Panc1 (cell line): ENCODE results near the gene LARP4B. TPM values are rescaled to one million over a fixed set of nuclear protein-coding genes. Genes with fewer than 3 reads are reported as not detected.

Experiments
- ATAC-seq: fragments of 200-7000 bp; cut with Tn5 transposase; 2 replicates; pipeline ENCODE4 v1.9.1; 2020; ENCODE audit warnings: mild to moderate bottlenecking, moderate library complexity
- BruUV-seq: library from RNA; stranded (reverse); fragments of 400-500 nt; replicated peaks from 2 replicates; lab custom pipeline; 2021; lab: Mats Ljungman, UMichigan
- CTCF ChIA-PET: fragments of 300-600 bp; sonication (Branson Sonifier 250); formaldehyde crosslinking; loops from one replicate; lab custom pipeline; 2022; ENCODE audit warnings: antibody characterized with exemption; lab: Charles Lee
- POLR2A ChIA-PET: fragments of 300-600 bp; sonication (Branson Sonifier 250); formaldehyde crosslinking; loops from one replicate; lab custom pipeline; 2022; ENCODE audit warnings: antibody characterized with exemption; lab: Charles Lee
- DNase-seq: peaks from one replicate; pipeline ENCODE4 v3.0.0-alpha.2; 2010; ENCODE audit warnings: low read depth, low spot score
- H3K27ac ChIP-seq: 2 replicates; pipeline ENCODE4 v1.5.1; 2011; ENCODE audit warnings: mild to moderate bottlenecking, low read length, inconsistent platforms
- H3K27me3 ChIP-seq: fragments of 200-500 bp; sonication (Bioruptor generic); 2 replicates; pipeline ENCODE4 v1.6.0; 2014; ENCODE audit warnings: low read length, inconsistent platforms; ENCODE audit not compliant: control insufficient read depth, insufficient read depth
- H3K36me3 ChIP-seq: fragments of 200-500 bp; sonication (Bioruptor generic); 2 replicates; pipeline ENCODE4 v1.5.1; 2014; ENCODE audit warnings: inconsistent platforms, mild to moderate bottlenecking, low read length, moderate library complexity; ENCODE audit not compliant: control insufficient read depth, insufficient read depth
- H3K4me1 ChIP-seq: 2 replicates; pipeline ENCODE4 v1.5.1; 2011; ENCODE audit warnings: inconsistent platforms, mild to moderate bottlenecking, low read length, moderate library complexity; ENCODE audit not compliant: control insufficient read depth, insufficient read depth
- H3K4me3 ChIP-seq, 2 experiments: 2 replicates each; pipeline ENCODE4 v1.5.1; 2011 to 2012; ENCODE audit warnings: low read depth in 2 of 2, low read length in 2 of 2, mild to moderate bottlenecking in 2 of 2, inconsistent platforms in 1 of 2, moderate library complexity in 1 of 2
- H3K9me3 ChIP-seq: fragments of 200-500 bp; sonication (Bioruptor generic); 2 replicates; pipeline ENCODE4 v1.5.1; 2014; ENCODE audit warnings: low read depth, mild to moderate bottlenecking, inconsistent platforms, low read length, moderate library complexity; ENCODE audit not compliant: control insufficient read depth, insufficient read depth
- POLR2AphosphoS5 ChIP-seq: IDR thresholded peaks from 2 replicates; pipeline ENCODE4 v1.6.1; 2012; ENCODE audit warnings: mild to moderate bottlenecking, low read depth, low read length, moderate library complexity
- REST ChIP-seq, 2 experiments: IDR thresholded peaks; 2 replicates each; pipeline ENCODE4 v1.6.1; 2011 to 2012; ENCODE audit warnings: low read depth in 2 of 2, control low read depth in 1 of 2, low read length in 1 of 2, mild to moderate bottlenecking in 1 of 2, moderate library complexity in 1 of 2; ENCODE audit not compliant: insufficient read depth in 1 of 2
- SIN3A ChIP-seq: IDR thresholded peaks from 2 replicates; pipeline ENCODE4 v1.6.1; 2012; ENCODE audit warnings: low read depth, mild to moderate bottlenecking, low read length, moderate library complexity, borderline replicate concordance; ENCODE audit not compliant: insufficient read depth
- TCF7L2 ChIP-seq: IDR thresholded peaks from 2 replicates; pipeline ENCODE4 v1.6.1; 2011; ENCODE audit warnings: mild to moderate bottlenecking, low read depth, low read length, inconsistent platforms
- in situ Hi-C: cut with HindIII; loops from 2 replicates; pipeline ENCODE4 v1.10.0; 2016; ENCODE audit warnings: low sequenced_read_pairs, low pct_unique_long_range_greater_than_20kb
- intact Hi-C: fragments of 100-400 bp; cut with micrococcal nuclease; formaldehyde crosslinking; loops from one replicate; pipeline ENCODE4 v1.10.0; 2022; ENCODE audit not compliant: unreplicated experiment
- total RNA-seq: library from RNA; stranded (reverse); gene quantifications from one replicate; pipeline ENCODE4 v1.2.1, GENCODE V29; 2021; ENCODE audit not compliant: unreplicated experiment
- TF ChIP-seq, protein P1 (sequence below): fragments of 450-650 bp; IDR thresholded peaks from 2 replicates; pipeline ENCODE4 v1.5.1; 2017; ENCODE audit warnings: mild to moderate bottlenecking

Gene LARP4B
- total RNA-seq, 1 experiment from 2014 or later = 87.0 TPM

DNA sequence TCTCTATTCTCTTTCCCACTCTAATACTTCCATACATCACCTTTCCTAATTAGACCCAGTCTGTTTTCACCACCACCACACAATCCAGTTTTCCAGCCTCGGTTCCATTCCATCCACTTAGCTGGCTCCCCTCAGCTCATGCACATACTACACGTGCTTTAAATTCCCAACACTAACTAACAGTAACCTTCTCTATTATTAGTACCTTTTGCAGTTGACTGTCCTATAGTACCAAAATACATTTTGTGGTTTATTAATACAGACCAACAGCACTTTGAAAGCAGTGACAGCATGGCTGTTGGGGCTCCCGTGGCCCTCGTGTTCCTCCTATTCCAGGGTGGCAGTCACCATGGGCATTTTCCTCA lies 64.9 kb downstream of the LARP4B start:
- no peak for TF ChIP-seq TCF7L2
- no peak for TF ChIP-seq SIN3A
- TF ChIP-seq, protein P1, sequence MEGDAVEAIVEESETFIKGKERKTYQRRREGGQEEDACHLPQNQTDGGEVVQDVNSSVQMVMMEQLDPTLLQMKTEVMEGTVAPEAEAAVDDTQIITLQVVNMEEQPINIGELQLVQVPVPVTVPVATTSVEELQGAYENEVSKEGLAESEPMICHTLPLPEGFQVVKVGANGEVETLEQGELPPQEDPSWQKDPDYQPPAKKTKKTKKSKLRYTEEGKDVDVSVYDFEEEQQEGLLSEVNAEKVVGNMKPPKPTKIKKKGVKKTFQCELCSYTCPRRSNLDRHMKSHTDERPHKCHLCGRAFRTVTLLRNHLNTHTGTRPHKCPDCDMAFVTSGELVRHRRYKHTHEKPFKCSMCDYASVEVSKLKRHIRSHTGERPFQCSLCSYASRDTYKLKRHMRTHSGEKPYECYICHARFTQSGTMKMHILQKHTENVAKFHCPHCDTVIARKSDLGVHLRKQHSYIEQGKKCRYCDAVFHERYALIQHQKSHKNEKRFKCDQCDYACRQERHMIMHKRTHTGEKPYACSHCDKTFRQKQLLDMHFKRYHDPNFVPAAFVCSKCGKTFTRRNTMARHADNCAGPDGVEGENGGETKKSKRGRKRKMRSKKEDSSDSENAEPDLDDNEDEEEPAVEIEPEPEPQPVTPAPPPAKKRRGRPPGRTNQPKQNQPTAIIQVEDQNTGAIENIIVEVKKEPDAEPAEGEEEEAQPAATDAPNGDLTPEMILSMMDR = no peak
- no peak for TF ChIP-seq REST (IDR thresholded peaks at IDR 0.05; ENCODE audit: insufficient read depth in 1 of 2, low read depth in 2 of 2, low read length in 1 of 2)
- TF ChIP-seq POLR2AphosphoS5 = no peak
- Histone ChIP-seq H3K4me1 (no peaks in the 10 kb centered on the region), H3K4me3 (no peak overlapping the region), H3K27me3 (no peaks in the 10 kb centered on the region), H3K27ac (no peak overlapping the region), H3K36me3 (peaks cover 5% of the 10 kb centered on the region), H3K9me3 (no peaks in the 10 kb centered on the region)
- in situ Hi-C loops (no loop called here), intact Hi-C loops (no loop called here)
- BruUV-seq = no TSS peak
- ChIA-PET CTCF (no interaction called here), POLR2A (no interaction called here)
- no peak for ATAC-seq
- no peak for DNase-seq

GRCh38 chr10:865924-866576 lies 65.5 kb downstream of the LARP4B start:
- no peak for ATAC-seq
- H3K36me3 ChIP-seq = peaks cover 5% of the 10 kb centered on the region
- H3K27ac ChIP-seq = no peak overlapping the region
- CTCF ChIA-PET = no interaction called here
- DNase-seq = no peak
- in situ Hi-C loops = no loop called here
- BruUV-seq = no TSS peak
- H3K4me1 ChIP-seq = no peaks in the 10 kb centered on the region
- H3K4me3 ChIP-seq = no peak overlapping the region
- TF ChIP-seq REST (IDR thresholded peaks at IDR 0.05; ENCODE audit: insufficient read depth in 1 of 2, low read depth in 2 of 2, low read length in 1 of 2) = no peak
- TF ChIP-seq, protein P1 = no peak
- no peak for TF ChIP-seq TCF7L2
- TF ChIP-seq SIN3A = no peak
- TF ChIP-seq POLR2AphosphoS5 = no peak
- intact Hi-C loops = no loop called here
- no peaks in the 10 kb centered on the region for H3K9me3 ChIP-seq
- POLR2A ChIA-PET = no interaction called here
- H3K27me3 ChIP-seq = no peaks in the 10 kb centered on the region
